ENCODE results near the gene CCL20. TPM values are rescaled to one million over a fixed set of nuclear protein-coding genes. Genes with fewer than 3 reads are reported as not detected.

CCL20 gene
- total RNA-seq, 4 donors from 2014 or later = 3.1 TPM; not detected in 3

DNA sequence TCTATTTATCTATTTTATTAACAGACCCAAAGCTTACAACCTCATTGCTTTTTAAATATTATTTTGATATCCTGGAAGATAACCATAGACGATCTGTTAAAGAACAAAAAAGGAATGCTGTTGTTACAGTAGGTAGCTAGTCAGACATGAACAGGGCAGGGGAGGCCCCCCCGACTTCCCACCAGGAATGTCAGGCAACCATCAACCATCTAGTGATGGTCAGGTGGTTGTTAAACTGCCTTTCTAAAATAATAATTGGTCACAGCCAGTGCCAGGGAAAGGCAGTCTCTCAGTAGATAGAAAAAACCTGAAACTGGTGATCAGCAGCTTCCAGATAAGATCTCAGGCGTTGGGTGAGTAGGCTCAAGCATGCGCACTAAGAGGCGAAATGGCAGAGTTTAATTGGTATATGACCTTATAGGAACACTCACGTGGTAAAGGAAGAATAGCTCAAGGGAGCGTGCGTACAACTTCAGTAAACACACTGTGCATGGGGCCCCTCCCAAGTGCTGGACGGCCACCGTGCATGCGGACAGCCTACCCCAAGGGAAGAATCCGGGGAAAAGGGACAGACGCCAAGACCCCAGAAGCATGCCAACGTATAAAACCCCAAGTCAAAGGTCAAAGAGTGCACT lies 32.5 kb upstream of the CCL20 start:
- Histone ChIP-seq H3K4me3 (no peak overlapping the region), H3K27ac (no peak overlapping the region), H3K9me3 (no peaks in the 10 kb centered on the region), H3K4me1 (no peaks in the 10 kb centered on the region), H3K36me3 (no peaks in the 10 kb centered on the region), H3K27me3 (peaks cover 11% of the 10 kb centered on the region)
- no peak for TF ChIP-seq POLR2A (IDR thresholded peaks at IDR 0.05)
- no peak for TF ChIP-seq POLR2AphosphoS5 (IDR thresholded peaks at IDR 0.05)
- TF ChIP-seq, protein P1, sequence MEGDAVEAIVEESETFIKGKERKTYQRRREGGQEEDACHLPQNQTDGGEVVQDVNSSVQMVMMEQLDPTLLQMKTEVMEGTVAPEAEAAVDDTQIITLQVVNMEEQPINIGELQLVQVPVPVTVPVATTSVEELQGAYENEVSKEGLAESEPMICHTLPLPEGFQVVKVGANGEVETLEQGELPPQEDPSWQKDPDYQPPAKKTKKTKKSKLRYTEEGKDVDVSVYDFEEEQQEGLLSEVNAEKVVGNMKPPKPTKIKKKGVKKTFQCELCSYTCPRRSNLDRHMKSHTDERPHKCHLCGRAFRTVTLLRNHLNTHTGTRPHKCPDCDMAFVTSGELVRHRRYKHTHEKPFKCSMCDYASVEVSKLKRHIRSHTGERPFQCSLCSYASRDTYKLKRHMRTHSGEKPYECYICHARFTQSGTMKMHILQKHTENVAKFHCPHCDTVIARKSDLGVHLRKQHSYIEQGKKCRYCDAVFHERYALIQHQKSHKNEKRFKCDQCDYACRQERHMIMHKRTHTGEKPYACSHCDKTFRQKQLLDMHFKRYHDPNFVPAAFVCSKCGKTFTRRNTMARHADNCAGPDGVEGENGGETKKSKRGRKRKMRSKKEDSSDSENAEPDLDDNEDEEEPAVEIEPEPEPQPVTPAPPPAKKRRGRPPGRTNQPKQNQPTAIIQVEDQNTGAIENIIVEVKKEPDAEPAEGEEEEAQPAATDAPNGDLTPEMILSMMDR (IDR thresholded peaks at IDR 0.05) = no peak
- TF ChIP-seq EP300 (IDR thresholded peaks at IDR 0.05) = no peak
- no peak for ATAC-seq
- WGBS, 2 donors (ENCODE audit: low coverage in 1 of 2) = 49 to 82% methylated on average over 7 to 12 of the region's 14 CpGs

- no peak overlapping the region for H3K27ac ChIP-seq
- H3K4me1 ChIP-seq = no peaks in the 10 kb centered on the region
- H3K9me3 ChIP-seq = no peaks in the 10 kb centered on the region
- H3K27me3 ChIP-seq = peaks cover 11% of the 10 kb centered on the region
- ATAC-seq = no peak
- 67 to 100% methylated on average over 3 to 6 of the region's 8 CpGs for WGBS, 2 donors (ENCODE audit: low coverage in 1 of 2)
- TF ChIP-seq POLR2A (IDR thresholded peaks at IDR 0.05) (no peak), EP300 (IDR thresholded peaks at IDR 0.05) (no peak), POLR2AphosphoS5 (IDR thresholded peaks at IDR 0.05) (no peak)
- TF ChIP-seq, protein P1 (IDR thresholded peaks at IDR 0.05) = no peak
- H3K4me3 ChIP-seq = no peak overlapping the region
- H3K36me3 ChIP-seq = no peaks in the 10 kb centered on the region
Observed at GRCh38 chr2:227781841-227782240, 31.8 kb upstream of the CCL20 start.

DNA sequence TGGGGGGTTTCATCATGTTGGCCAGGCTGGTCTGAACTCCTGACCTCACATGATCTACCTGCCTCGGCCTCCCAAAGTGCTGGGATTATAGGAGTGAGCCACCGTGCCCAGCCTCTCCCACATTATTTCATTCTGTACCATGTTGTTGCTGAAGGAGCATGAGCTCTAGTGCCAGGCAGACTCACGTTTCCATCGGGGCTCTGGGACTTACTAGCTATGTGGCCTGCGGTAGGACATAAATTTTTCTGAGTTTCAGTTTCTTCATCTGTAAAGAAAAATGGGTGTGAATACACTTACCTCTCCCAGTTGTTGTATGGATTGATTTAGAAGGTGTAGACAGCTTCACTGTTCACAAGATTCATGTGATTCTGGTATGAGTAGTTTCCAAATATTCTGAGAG lies 30.8 kb upstream of the CCL20 start:
- WGBS, 2 donors (ENCODE audit: low coverage in 1 of 2) = 82 to 95% methylated on average over 2 to 5 of the region's 5 CpGs
- no peak for ATAC-seq
- TF ChIP-seq POLR2A (IDR thresholded peaks at IDR 0.05) (no peak), POLR2AphosphoS5 (IDR thresholded peaks at IDR 0.05) (no peak), EP300 (IDR thresholded peaks at IDR 0.05) (no peak)
- TF ChIP-seq, protein P1 (IDR thresholded peaks at IDR 0.05) = no peak

GRCh38 chr2:227783404-227784138 lies 30.1 kb upstream of the CCL20 start:
- Histone ChIP-seq H3K27me3 (peaks cover 11% of the 10 kb centered on the region), H3K9me3 (no peaks in the 10 kb centered on the region), H3K27ac (no peak overlapping the region), H3K36me3 (no peaks in the 10 kb centered on the region), H3K4me3 (peak overlapping the region in 1 of 2 donors; percentile 18), H3K4me1 (no peaks in the 10 kb centered on the region)
- 77 to 80% methylated on average over 10 to 12 of the region's 12 CpGs for WGBS, 2 donors (ENCODE audit: low coverage in 1 of 2)
- no peak for TF ChIP-seq EP300 (IDR thresholded peaks at IDR 0.05)
- TF ChIP-seq, protein P1 (IDR thresholded peaks at IDR 0.05) = no peak
- no peak for TF ChIP-seq POLR2AphosphoS5 (IDR thresholded peaks at IDR 0.05)
- no peak for TF ChIP-seq POLR2A (IDR thresholded peaks at IDR 0.05)
- no peak for ATAC-seq

More for the DNA sequence above, 30.8 kb upstream of the CCL20 start:
- H3K4me1 ChIP-seq = no peaks in the 10 kb centered on the region
- H3K9me3 ChIP-seq = no peaks in the 10 kb centered on the region
- no peak overlapping the region for H3K4me3 ChIP-seq
- peaks cover 11% of the 10 kb centered on the region for H3K27me3 ChIP-seq
- H3K36me3 ChIP-seq = no peaks in the 10 kb centered on the region
- H3K27ac ChIP-seq = no peak overlapping the region

DNA sequence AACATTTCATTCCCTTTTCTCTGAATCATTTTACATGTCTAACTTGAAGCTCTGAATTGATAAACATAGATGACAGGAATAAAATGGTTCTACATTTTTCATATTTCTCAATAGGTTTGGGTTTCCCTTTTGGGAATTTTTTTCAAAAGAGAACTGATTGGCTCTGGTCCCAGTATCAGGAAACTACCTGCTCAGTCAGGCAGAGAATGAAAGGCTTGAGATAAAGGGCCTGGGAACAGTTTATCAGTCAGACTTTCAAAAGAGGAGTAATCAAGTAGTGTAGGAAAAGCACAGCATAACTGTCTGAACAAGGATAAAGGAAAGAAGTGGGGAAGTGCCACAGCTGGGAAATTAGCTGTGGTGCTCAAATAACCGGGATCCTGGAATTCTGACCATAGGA lies 28.3 kb upstream of the CCL20 start:
- no peak overlapping the region for H3K4me3 ChIP-seq
- no peak for ATAC-seq
- TF ChIP-seq, protein P1 (IDR thresholded peaks at IDR 0.05) = no peak
- no peak for TF ChIP-seq POLR2A (IDR thresholded peaks at IDR 0.05)
- no peak for TF ChIP-seq POLR2AphosphoS5 (IDR thresholded peaks at IDR 0.05)
- no peak for TF ChIP-seq EP300 (IDR thresholded peaks at IDR 0.05)

More for the DNA sequence above, 28.3 kb upstream of the CCL20 start:
- H3K9me3 ChIP-seq = no peaks in the 10 kb centered on the region
- H3K4me1 ChIP-seq = no peaks in the 10 kb centered on the region
- H3K27me3 ChIP-seq = peaks cover 11% of the 10 kb centered on the region
- 42 to 50% methylated on average over 1 of the region's 1 CpG for WGBS, 2 donors (ENCODE audit: low coverage in 1 of 2)
- H3K27ac ChIP-seq = no peak overlapping the region
- H3K36me3 ChIP-seq = no peaks in the 10 kb centered on the region
